ENCODE measurements around the gene KCTD12.

- TF ChIP-seq POLR2AphosphoS5 (IDR thresholded peaks at IDR 0.05; ENCODE audit: low read depth, low read length): no peak
- no peak for TF ChIP-seq CTCF (IDR thresholded peaks at IDR 0.05 in 2 of 3, conservative IDR thresholded peaks at IDR 0.05 in 1 of 3; ENCODE audit: borderline replicate concordance in 1 of 3, insufficient read depth in 1 of 3, low read depth in 2 of 3, low read length in 2 of 3)
- TF ChIP-seq POLR2A (IDR thresholded peaks at IDR 0.05; ENCODE audit: borderline replicate concordance, extremely low read depth, insufficient read depth, insufficient read length): no peak
- no peak for TF ChIP-seq EZH2 (IDR thresholded peaks at IDR 0.05)
- TF ChIP-seq SRF (IDR thresholded peaks at IDR 0.05; ENCODE audit: low read depth): no peak
- no peak for TF ChIP-seq SIN3A (IDR thresholded peaks at IDR 0.05; ENCODE audit: low read depth)
- TF ChIP-seq SP1 (IDR thresholded peaks at IDR 0.05; ENCODE audit: low read depth): no peak
- no peak for TF ChIP-seq RAD21 (IDR thresholded peaks at IDR 0.05; ENCODE audit: low read depth)
- TF ChIP-seq YY1 (IDR thresholded peaks at IDR 0.05; ENCODE audit: extremely low read depth, insufficient replicate concordance, low read depth, low read length): no peak
Observed at GRCh38 chr13:76927955-76928354, 41.8 kb upstream of the KCTD12 start.
